ENCODE results near the gene AKAIN1.

Gene AKAIN1

GRCh38 chr18:5145168-5145825, 51.8 kb downstream of the AKAIN1 start:
- H3K27ac ChIP-seq, result no peak overlapping the region
- no peak overlapping the region for H3K4me2 ChIP-seq
- TF ChIP-seq, protein P1, sequence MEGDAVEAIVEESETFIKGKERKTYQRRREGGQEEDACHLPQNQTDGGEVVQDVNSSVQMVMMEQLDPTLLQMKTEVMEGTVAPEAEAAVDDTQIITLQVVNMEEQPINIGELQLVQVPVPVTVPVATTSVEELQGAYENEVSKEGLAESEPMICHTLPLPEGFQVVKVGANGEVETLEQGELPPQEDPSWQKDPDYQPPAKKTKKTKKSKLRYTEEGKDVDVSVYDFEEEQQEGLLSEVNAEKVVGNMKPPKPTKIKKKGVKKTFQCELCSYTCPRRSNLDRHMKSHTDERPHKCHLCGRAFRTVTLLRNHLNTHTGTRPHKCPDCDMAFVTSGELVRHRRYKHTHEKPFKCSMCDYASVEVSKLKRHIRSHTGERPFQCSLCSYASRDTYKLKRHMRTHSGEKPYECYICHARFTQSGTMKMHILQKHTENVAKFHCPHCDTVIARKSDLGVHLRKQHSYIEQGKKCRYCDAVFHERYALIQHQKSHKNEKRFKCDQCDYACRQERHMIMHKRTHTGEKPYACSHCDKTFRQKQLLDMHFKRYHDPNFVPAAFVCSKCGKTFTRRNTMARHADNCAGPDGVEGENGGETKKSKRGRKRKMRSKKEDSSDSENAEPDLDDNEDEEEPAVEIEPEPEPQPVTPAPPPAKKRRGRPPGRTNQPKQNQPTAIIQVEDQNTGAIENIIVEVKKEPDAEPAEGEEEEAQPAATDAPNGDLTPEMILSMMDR (conservative IDR thresholded peaks at IDR 0.05; ENCODE audit: low read depth, low read length), result no peak
- H4K20me1 ChIP-seq (ENCODE audit: insufficient read depth), result no peaks in the 10 kb centered on the region
- H3K4me1 ChIP-seq (ENCODE audit: low read depth, poor library complexity, severe bottlenecking), result no peaks in the 10 kb centered on the region
- H3K36me3 ChIP-seq (ENCODE audit: insufficient read depth), result no peaks in the 10 kb centered on the region
- H3K9ac ChIP-seq, result no peak overlapping the region
- H3K79me2 ChIP-seq (ENCODE audit: insufficient read depth, low read depth), result no peaks in the 10 kb centered on the region
- H3K4me3 ChIP-seq (IDR thresholded peaks at IDR 0.05; ENCODE audit: insufficient read depth, low read depth, low read length), result no peak overlapping the region
- no peaks in the 10 kb centered on the region for H3K27me3 ChIP-seq (ENCODE audit: insufficient read depth, low read depth)
- no peak overlapping the region for H2AFZ ChIP-seq (ENCODE audit: low read depth)

- Histone ChIP-seq H3K4me1 (ENCODE audit: low read depth, poor library complexity, severe bottlenecking) (no peaks in the 10 kb centered on the region), H3K27me3 (ENCODE audit: insufficient read depth, low read depth) (no peaks in the 10 kb centered on the region), H4K20me1 (ENCODE audit: insufficient read depth) (no peaks in the 10 kb centered on the region), H3K4me2 (no peak overlapping the region), H3K27ac (no peak overlapping the region), H3K9ac (no peak overlapping the region), H3K79me2 (ENCODE audit: insufficient read depth, low read depth) (no peaks in the 10 kb centered on the region), H3K36me3 (ENCODE audit: insufficient read depth) (no peaks in the 10 kb centered on the region), H3K4me3 (IDR thresholded peaks at IDR 0.05; ENCODE audit: insufficient read depth, low read depth, low read length) (no peak overlapping the region), H2AFZ (ENCODE audit: low read depth) (no peak overlapping the region)
- TF ChIP-seq, protein P1 (conservative IDR thresholded peaks at IDR 0.05; ENCODE audit: low read depth, low read length), result no peak
These were observed 52.4 kb downstream of the AKAIN1 start for GRCh38 chr18:5144629-5145028.

- Histone ChIP-seq H3K9ac (no peak overlapping the region), H3K27me3 (ENCODE audit: insufficient read depth, low read depth) (no peaks in the 10 kb centered on the region), H3K4me3 (IDR thresholded peaks at IDR 0.05; ENCODE audit: insufficient read depth, low read depth, low read length) (no peak overlapping the region), H4K20me1 (ENCODE audit: insufficient read depth) (no peaks in the 10 kb centered on the region), H3K36me3 (ENCODE audit: insufficient read depth) (no peaks in the 10 kb centered on the region), H2AFZ (ENCODE audit: low read depth) (no peak overlapping the region), H3K27ac (no peak overlapping the region), H3K79me2 (ENCODE audit: insufficient read depth, low read depth) (no peaks in the 10 kb centered on the region), H3K4me1 (ENCODE audit: low read depth, poor library complexity, severe bottlenecking) (no peaks in the 10 kb centered on the region), H3K4me2 (no peak overlapping the region)
- TF ChIP-seq, protein P1 (conservative IDR thresholded peaks at IDR 0.05; ENCODE audit: low read depth, low read length), result no peak
These were observed 54.2 kb downstream of the AKAIN1 start for GRCh38 chr18:5142859-5143258.

DNA sequence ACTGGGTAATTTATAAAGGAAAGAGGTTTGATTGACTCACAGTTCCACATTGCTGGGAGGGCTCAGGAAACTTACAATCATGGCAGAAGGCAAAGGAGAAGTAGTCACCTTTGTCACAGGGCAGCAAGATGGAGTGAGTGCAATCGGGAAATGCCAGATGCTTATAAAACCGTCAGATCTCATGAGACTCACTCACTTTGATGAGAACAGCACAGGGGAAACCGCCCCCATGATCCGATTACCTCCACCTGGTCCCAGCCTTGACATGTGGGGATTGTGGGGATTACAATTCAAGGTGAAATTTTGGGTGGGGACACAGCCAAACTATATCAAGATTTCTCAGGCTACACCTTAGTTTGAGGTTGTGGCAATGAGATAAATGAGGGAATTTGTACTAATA, 54.9 kb downstream of the AKAIN1 start:
- H4K20me1 ChIP-seq (ENCODE audit: insufficient read depth), result no peaks in the 10 kb centered on the region
- no peak overlapping the region for H2AFZ ChIP-seq (ENCODE audit: low read depth)
- H3K4me2 ChIP-seq, result no peak overlapping the region
- H3K9ac ChIP-seq, result no peak overlapping the region
- no peaks in the 10 kb centered on the region for H3K36me3 ChIP-seq (ENCODE audit: insufficient read depth)
- H3K27me3 ChIP-seq (ENCODE audit: insufficient read depth, low read depth), result no peaks in the 10 kb centered on the region
- no peak overlapping the region for H3K27ac ChIP-seq
- no peak overlapping the region for H3K4me3 ChIP-seq (IDR thresholded peaks at IDR 0.05; ENCODE audit: insufficient read depth, low read depth, low read length)
- H3K79me2 ChIP-seq (ENCODE audit: insufficient read depth, low read depth), result no peaks in the 10 kb centered on the region
- H3K4me1 ChIP-seq (ENCODE audit: low read depth, poor library complexity, severe bottlenecking), result no peaks in the 10 kb centered on the region
- TF ChIP-seq, protein P1 (conservative IDR thresholded peaks at IDR 0.05; ENCODE audit: low read depth, low read length), result no peak
